ENCODE data around the gene BRDT. TPM values are rescaled to one million over a fixed set of nuclear protein-coding genes. Genes with fewer than 3 reads are reported as not detected.

BRDT gene
- polyA plus RNA-seq, result not detected

DNA sequence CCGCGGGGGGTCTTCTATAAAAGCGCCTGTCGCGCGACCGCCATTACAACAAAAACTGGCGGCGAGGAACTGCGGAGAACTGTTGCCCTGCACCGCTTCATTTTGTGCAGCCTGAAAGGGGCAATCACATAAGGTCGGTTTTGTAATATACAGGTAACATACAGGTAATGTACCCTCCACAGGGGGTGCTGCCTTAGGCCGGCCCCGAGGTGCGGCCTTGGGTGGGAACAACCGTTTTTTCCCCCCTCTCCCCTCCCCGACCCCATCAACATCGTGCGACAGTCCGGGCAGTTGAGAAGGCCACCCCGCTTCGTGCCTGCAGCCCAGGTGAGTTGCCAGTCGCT lies at the start of gene BRDT:
Gene BRDT, plus strand, starts transcription at position 46 of the 344 bp plus-strand sequence. CDS start 13,354 bp downstream, outside the sequence.
- Mint-ChIP-seq H3K4me3 (peak within 1 kb of the TSS in 1 of 4 donors; percentile 61), H3K27ac (peak within 1 kb of the TSS in 1 of 3 donors; percentile 40), H3K36me3 (no peaks in the 10 kb centered on the region), H3K4me1 (peaks cover 0 to 2% (median 0%) of the 10 kb centered on the region in 3 donors), H3K27me3 (peaks cover 5% of the 10 kb centered on the region), H3K9me3 (peaks cover 0 to 3% (median 0%) of the 10 kb centered on the region in 3 donors)

- Mint-ChIP-seq H3K4me3 (no peak overlapping the region), H3K36me3 (no peaks in the 10 kb centered on the region), H3K27me3 (peaks cover 1% of the 10 kb centered on the region), H3K4me1 (no peaks in the 10 kb centered on the region), H3K27ac (no peak overlapping the region), H3K9me3 (peaks cover 0 to 3% (median 0%) of the 10 kb centered on the region in 3 donors)
These were observed 48.6 kb upstream of the BRDT start for GRCh38 chr1:91900562-91900961.

- Mint-ChIP-seq H3K27me3 (peaks cover 1% of the 10 kb centered on the region), H3K27ac (no peak overlapping the region), H3K9me3 (no peaks in the 10 kb centered on the region), H3K4me1 (no peaks in the 10 kb centered on the region), H3K36me3 (no peaks in the 10 kb centered on the region), H3K4me3 (no peak overlapping the region)
These were observed 48.0 kb upstream of the BRDT start for GRCh38 chr1:91901231-91901630.

GRCh38 chr1:91912266-91912665 lies 36.9 kb upstream of the BRDT start:
- Mint-ChIP-seq H3K4me3 (no peak overlapping the region), H3K36me3 (peaks cover 2% of the 10 kb centered on the region), H3K27ac (no peak overlapping the region), H3K4me1 (no peaks in the 10 kb centered on the region), H3K9me3 (no peaks in the 10 kb centered on the region), H3K27me3 (peaks cover 2% of the 10 kb centered on the region)

DNA sequence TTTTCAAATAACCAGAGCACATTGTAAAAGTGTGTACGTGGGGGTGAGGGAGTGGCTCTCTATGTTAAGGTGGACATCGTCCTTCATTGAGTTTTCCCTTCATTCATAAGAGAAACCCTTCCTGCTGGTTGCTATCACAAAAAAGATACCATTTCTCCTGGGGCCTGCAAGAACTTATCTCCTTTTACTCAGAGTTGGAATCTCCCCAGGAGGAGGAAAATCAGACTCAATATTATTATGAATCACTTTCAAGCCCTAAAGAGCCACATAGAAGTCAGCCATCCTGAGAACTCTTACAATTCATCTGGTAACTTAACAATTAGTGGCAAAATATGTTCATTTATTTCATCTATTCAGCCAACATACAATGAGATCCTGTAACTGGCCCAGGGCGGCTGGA lies 36.2 kb upstream of the BRDT start:
- no peak overlapping the region for H3K4me3 Mint-ChIP-seq
- H3K36me3 Mint-ChIP-seq, result peaks cover 2% of the 10 kb centered on the region
- no peaks in the 10 kb centered on the region for H3K9me3 Mint-ChIP-seq
- H3K4me1 Mint-ChIP-seq, result no peaks in the 10 kb centered on the region
- peaks cover 2% of the 10 kb centered on the region for H3K27me3 Mint-ChIP-seq
- no peak overlapping the region for H3K27ac Mint-ChIP-seq

DNA sequence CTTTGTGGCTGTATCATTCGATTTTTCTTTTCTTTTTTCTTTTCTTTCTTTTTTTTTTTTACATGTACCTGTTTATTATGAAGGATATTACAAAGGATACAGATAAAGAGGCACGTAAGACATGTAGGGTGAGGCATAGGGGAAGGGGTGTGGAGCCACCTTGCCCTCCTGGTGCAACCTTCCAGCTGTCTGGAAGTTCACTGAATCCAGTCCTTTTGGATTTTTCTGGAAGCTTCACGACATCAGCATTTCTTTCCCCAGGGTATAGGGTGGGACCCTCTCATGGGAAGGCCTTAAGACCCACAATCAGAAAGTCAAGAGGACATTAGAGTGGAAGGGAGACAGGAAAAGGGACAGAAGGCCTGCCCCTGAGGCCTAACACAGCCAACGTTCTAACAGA lies 33.2 kb upstream of the BRDT start:
- no peaks in the 10 kb centered on the region for H3K9me3 Mint-ChIP-seq
- H3K36me3 Mint-ChIP-seq, result peaks cover 2% of the 10 kb centered on the region
- no peak overlapping the region for H3K27ac Mint-ChIP-seq

GRCh38 chr1:91916811-91917460 lies 32.3 kb upstream of the BRDT start:
- H3K9me3 Mint-ChIP-seq, result no peaks in the 10 kb centered on the region
- no peaks in the 10 kb centered on the region for H3K27me3 Mint-ChIP-seq
- no peak overlapping the region for H3K4me3 Mint-ChIP-seq
- no peak overlapping the region for H3K27ac Mint-ChIP-seq
- no peaks in the 10 kb centered on the region for H3K4me1 Mint-ChIP-seq
- peaks cover 2% of the 10 kb centered on the region for H3K36me3 Mint-ChIP-seq

More for the DNA sequence above, 33.2 kb upstream of the BRDT start:
- Mint-ChIP-seq H3K4me1 (no peaks in the 10 kb centered on the region), H3K27me3 (no peaks in the 10 kb centered on the region), H3K4me3 (no peak overlapping the region)

- Mint-ChIP-seq H3K27ac (no peak overlapping the region), H3K4me1 (no peaks in the 10 kb centered on the region), H3K36me3 (peaks cover 2% of the 10 kb centered on the region), H3K4me3 (no peak overlapping the region), H3K9me3 (no peaks in the 10 kb centered on the region), H3K27me3 (peaks cover 2% of the 10 kb centered on the region)
These were observed 29.2 kb upstream of the BRDT start for GRCh38 chr1:91919962-91920361.

DNA sequence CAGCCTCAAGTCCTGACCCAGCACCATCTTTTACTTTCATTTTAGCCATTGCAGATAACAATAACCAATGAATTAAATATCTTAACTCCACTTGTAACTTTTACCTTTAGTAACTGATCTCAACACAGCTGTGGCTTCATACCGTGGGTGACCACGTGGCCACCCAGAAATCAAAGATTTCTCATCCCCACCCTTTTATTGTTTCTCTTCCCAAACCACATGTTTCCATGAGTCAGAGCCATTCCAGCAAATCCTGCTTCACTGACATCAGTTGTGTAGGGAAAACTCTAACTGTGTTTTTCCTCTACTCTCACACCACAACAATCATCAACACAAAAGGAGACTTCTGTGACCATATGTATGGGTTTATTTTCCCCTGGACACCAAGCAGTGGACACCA lies 25.1 kb upstream of the BRDT start:
- no peaks in the 10 kb centered on the region for H3K9me3 Mint-ChIP-seq
- no peak overlapping the region for H3K4me3 Mint-ChIP-seq
- H3K4me1 Mint-ChIP-seq, result no peaks in the 10 kb centered on the region
- H3K27ac Mint-ChIP-seq, result no peak overlapping the region
- peaks cover 2% of the 10 kb centered on the region for H3K27me3 Mint-ChIP-seq
- no peaks in the 10 kb centered on the region for H3K36me3 Mint-ChIP-seq

GRCh38 chr1:91925644-91926435 lies 23.4 kb upstream of the BRDT start:
- H3K36me3 Mint-ChIP-seq, result no peaks in the 10 kb centered on the region
- no peaks in the 10 kb centered on the region for H3K9me3 Mint-ChIP-seq
- H3K4me3 Mint-ChIP-seq, result no peak overlapping the region
- H3K4me1 Mint-ChIP-seq, result no peaks in the 10 kb centered on the region
- peaks cover 2% of the 10 kb centered on the region for H3K27me3 Mint-ChIP-seq
- H3K27ac Mint-ChIP-seq, result no peak overlapping the region

DNA sequence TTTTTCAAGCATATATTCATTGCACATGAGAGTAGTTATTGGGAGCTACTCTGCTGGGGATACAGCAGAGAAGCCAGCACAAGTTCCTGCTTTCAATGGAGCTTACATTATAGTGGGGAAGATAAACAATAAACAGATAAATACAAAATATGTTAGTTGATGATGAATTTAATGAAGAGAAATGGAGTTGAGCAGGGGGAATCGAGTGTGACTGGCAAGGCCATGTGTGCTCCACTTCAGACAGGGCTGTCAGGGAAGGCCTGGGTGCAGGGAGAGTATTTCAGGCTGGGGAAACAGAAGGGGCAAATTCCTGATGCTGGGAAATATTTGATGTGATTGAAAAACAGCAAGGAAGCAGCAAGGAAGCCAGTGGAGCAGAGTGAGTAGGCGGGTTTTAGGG lies 21.2 kb upstream of the BRDT start:
- H3K4me3 Mint-ChIP-seq, result no peak overlapping the region
- no peaks in the 10 kb centered on the region for H3K9me3 Mint-ChIP-seq
- H3K4me1 Mint-ChIP-seq, result no peaks in the 10 kb centered on the region
- H3K36me3 Mint-ChIP-seq, result no peaks in the 10 kb centered on the region
- peak overlapping the region in 1 of 3 donors; percentile 50 for H3K27ac Mint-ChIP-seq
- peaks cover under 1% of the 10 kb centered on the region for H3K27me3 Mint-ChIP-seq

DNA sequence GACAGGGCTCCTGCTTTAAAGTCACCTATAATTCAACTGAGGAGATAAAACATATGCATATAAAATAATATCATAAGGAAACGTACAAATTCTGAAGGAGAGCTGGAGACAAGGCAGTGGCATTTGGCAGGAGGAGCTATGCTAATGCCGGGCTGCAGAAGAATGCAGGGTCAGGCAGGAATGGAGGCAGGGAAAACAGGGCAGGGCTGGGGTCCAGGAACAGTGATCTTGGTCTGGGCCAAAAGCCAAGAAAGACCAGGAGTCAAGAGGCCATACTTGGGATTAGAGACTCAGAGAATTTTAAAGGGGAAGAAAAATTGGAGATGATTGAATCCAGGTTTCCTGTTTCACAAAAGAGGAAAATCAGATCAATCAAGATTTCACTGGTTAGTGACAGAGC lies 20.0 kb upstream of the BRDT start:
- H3K4me1 Mint-ChIP-seq, result no peaks in the 10 kb centered on the region
- no peak overlapping the region for H3K4me3 Mint-ChIP-seq
- H3K27me3 Mint-ChIP-seq, result no peaks in the 10 kb centered on the region
- H3K36me3 Mint-ChIP-seq, result no peaks in the 10 kb centered on the region
- H3K9me3 Mint-ChIP-seq, result no peaks in the 10 kb centered on the region
- no peak overlapping the region for H3K27ac Mint-ChIP-seq

DNA sequence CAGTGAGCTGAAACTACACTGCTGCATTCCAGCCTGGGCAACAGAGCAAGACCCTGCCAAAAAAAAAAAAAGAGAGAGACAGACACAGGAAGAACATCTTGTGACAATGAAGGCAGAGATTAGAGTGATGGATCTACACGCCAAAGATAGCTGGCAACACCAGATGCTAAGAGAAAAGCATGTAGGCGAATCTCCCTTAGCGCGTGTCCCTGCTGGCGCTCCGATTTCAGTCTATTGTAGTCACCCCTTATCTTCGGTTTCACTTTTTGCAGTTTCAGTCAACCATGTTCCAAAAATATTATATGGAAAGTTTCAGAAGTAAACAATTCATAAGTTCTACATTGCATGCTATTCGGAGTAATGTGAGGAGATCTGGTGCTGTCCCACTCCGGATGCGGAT lies 11.6 kb upstream of the BRDT start:
- H3K36me3 Mint-ChIP-seq, result peaks cover 1% of the 10 kb centered on the region
- H3K9me3 Mint-ChIP-seq, result peaks cover 0 to 6% (median 3%) of the 10 kb centered on the region in 3 donors
- peaks cover 0 to 1% (median 0%) of the 10 kb centered on the region in 3 donors for H3K4me1 Mint-ChIP-seq
- no peak overlapping the region for H3K4me3 Mint-ChIP-seq
- no peak overlapping the region for H3K27ac Mint-ChIP-seq
- H3K27me3 Mint-ChIP-seq, result no peaks in the 10 kb centered on the region

DNA sequence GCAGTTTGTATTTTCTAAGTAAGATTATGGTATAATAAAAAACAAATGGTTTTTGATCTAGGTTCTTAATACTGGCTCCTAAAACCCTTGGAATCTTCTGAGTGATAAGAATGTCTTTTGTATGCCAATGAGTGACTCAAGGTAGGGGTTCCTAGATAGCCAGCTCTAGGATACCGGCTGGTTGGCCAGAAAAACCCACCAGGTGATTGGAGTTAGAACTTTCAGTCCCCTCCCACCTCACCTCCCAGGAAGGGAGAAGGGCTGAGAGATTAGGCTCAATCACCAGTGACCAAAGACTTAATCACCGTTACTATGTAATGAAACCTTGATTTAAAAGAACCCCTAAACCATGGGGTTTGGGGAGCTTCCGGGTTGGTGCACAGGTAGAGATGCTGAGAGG lies 8.7 kb upstream of the BRDT start:
- peaks cover 1% of the 10 kb centered on the region for H3K27me3 Mint-ChIP-seq
- peaks cover 0 to 1% (median 0%) of the 10 kb centered on the region in 3 donors for H3K4me1 Mint-ChIP-seq
- no peak overlapping the region for H3K27ac Mint-ChIP-seq
- H3K36me3 Mint-ChIP-seq, result peaks cover 1% of the 10 kb centered on the region
- no peak overlapping the region for H3K4me3 Mint-ChIP-seq
- peaks cover 0 to 6% (median 3%) of the 10 kb centered on the region in 3 donors for H3K9me3 Mint-ChIP-seq

- H3K27me3 Mint-ChIP-seq, result peaks cover 1% of the 10 kb centered on the region
- no peak overlapping the region for H3K27ac Mint-ChIP-seq
- H3K4me3 Mint-ChIP-seq, result no peak overlapping the region
- H3K4me1 Mint-ChIP-seq, result peaks cover 0 to 2% (median 1%) of the 10 kb centered on the region in 3 donors
- H3K9me3 Mint-ChIP-seq, result peaks cover 0 to 6% (median 6%) of the 10 kb centered on the region in 3 donors
- H3K36me3 Mint-ChIP-seq, result peaks cover 1% of the 10 kb centered on the region
These were observed 5.1 kb upstream of the BRDT start for GRCh38 chr1:91944087-91944486.

GRCh38 chr1:91948097-91948496 lies 1.1 kb upstream of the BRDT start:
- Mint-ChIP-seq H3K27ac (no peak overlapping the region), H3K4me3 (no peak overlapping the region), H3K27me3 (peaks cover 5% of the 10 kb centered on the region), H3K4me1 (peaks cover 0 to 2% (median 0%) of the 10 kb centered on the region in 3 donors), H3K9me3 (peaks cover 0 to 3% (median 0%) of the 10 kb centered on the region in 3 donors), H3K36me3 (no peaks in the 10 kb centered on the region)

Measured in IgD-negative memory B cell (primary cell).